ENCODE results near the gene LPP.

DNA sequence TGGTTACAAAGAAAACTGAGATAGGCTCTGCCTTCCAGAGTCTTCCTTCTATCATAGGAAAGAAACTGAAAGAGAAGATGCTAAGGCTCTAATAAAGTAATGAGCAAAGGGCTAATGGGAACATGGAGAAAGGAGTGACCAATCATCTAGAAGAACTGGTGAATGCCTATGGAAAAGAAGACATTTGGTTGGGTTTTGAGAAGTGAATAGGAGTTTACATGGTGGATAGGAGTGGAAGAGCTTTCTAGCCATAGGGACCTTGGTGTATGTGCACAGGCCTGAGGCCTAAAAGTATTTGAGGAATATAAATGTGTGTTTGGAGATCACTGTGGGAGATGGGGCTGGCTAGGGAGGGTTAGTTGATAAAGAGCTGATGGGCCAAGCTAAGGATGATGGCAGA lies 6.8 kb downstream of the LPP start:
- no peak for TF ChIP-seq POLR2AphosphoS5 (IDR thresholded peaks at IDR 0.05; ENCODE audit: low read depth, low read length)
- TF ChIP-seq, protein P1, sequence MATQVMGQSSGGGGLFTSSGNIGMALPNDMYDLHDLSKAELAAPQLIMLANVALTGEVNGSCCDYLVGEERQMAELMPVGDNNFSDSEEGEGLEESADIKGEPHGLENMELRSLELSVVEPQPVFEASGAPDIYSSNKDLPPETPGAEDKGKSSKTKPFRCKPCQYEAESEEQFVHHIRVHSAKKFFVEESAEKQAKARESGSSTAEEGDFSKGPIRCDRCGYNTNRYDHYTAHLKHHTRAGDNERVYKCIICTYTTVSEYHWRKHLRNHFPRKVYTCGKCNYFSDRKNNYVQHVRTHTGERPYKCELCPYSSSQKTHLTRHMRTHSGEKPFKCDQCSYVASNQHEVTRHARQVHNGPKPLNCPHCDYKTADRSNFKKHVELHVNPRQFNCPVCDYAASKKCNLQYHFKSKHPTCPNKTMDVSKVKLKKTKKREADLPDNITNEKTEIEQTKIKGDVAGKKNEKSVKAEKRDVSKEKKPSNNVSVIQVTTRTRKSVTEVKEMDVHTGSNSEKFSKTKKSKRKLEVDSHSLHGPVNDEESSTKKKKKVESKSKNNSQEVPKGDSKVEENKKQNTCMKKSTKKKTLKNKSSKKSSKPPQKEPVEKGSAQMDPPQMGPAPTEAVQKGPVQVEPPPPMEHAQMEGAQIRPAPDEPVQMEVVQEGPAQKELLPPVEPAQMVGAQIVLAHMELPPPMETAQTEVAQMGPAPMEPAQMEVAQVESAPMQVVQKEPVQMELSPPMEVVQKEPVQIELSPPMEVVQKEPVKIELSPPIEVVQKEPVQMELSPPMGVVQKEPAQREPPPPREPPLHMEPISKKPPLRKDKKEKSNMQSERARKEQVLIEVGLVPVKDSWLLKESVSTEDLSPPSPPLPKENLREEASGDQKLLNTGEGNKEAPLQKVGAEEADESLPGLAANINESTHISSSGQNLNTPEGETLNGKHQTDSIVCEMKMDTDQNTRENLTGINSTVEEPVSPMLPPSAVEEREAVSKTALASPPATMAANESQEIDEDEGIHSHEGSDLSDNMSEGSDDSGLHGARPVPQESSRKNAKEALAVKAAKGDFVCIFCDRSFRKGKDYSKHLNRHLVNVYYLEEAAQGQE (IDR thresholded peaks at IDR 0.05; ENCODE audit: insufficient read depth in 1 of 2, low read depth in 2 of 2, low read length in 2 of 2) = no peak
